ENCODE data around the gene CNTNAP2.

Gene CNTNAP2

DNA sequence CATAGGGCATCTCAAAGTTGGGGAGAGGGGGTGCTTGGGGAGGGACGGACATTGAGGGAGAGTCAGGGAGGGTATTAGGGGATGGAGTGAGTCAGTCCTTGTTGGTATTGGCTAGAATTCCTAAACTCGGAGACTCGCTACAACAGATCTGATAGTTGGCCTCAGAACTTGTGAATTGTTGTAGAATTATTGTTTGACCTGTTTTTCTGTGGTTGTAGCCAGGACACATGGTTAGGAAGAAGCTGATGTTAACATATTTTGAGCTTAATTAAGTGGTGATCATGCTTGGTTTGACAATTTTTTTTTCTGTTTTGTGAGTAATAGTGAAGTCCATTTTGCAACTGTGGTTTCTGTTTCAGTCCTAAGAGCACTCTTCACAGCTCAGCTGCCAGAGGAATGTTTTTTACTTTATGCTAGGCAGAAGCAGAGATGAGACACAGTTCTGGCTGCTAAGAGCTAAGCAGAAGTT is 1283.7 kb downstream of the CNTNAP2 start:
- Histone ChIP-seq H3K36me3 (ENCODE audit: control insufficient read depth in 2 of 2, insufficient read depth in 1 of 2, low read length in 2 of 2) (no peaks in the 10 kb centered on the region), H3K27ac (ENCODE audit: extremely low read depth, low read depth, low read length) (no peak overlapping the region), H3K4me1 (ENCODE audit: control insufficient read depth, insufficient read depth, low read length) (no peaks in the 10 kb centered on the region), H3K4me3 (ENCODE audit: low read depth, low read length) (no peak overlapping the region), H3K9me3 (ENCODE audit: control insufficient read depth, insufficient read depth, low read depth, low read length) (no peaks in the 10 kb centered on the region)
- TF ChIP-seq, protein P1, sequence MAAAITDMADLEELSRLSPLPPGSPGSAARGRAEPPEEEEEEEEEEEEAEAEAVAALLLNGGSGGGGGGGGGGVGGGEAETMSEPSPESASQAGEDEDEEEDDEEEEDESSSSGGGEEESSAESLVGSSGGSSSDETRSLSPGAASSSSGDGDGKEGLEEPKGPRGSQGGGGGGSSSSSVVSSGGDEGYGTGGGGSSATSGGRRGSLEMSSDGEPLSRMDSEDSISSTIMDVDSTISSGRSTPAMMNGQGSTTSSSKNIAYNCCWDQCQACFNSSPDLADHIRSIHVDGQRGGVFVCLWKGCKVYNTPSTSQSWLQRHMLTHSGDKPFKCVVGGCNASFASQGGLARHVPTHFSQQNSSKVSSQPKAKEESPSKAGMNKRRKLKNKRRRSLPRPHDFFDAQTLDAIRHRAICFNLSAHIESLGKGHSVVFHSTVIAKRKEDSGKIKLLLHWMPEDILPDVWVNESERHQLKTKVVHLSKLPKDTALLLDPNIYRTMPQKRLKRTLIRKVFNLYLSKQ (tag by site-specific recombination; IDR thresholded peaks at IDR 0.05; ENCODE audit: borderline replicate concordance), result no peak
- TF ChIP-seq ZNF561 (tag by site-specific recombination; IDR thresholded peaks at IDR 0.05; ENCODE audit: borderline replicate concordance), result no peak
- TF ChIP-seq, protein P2, sequence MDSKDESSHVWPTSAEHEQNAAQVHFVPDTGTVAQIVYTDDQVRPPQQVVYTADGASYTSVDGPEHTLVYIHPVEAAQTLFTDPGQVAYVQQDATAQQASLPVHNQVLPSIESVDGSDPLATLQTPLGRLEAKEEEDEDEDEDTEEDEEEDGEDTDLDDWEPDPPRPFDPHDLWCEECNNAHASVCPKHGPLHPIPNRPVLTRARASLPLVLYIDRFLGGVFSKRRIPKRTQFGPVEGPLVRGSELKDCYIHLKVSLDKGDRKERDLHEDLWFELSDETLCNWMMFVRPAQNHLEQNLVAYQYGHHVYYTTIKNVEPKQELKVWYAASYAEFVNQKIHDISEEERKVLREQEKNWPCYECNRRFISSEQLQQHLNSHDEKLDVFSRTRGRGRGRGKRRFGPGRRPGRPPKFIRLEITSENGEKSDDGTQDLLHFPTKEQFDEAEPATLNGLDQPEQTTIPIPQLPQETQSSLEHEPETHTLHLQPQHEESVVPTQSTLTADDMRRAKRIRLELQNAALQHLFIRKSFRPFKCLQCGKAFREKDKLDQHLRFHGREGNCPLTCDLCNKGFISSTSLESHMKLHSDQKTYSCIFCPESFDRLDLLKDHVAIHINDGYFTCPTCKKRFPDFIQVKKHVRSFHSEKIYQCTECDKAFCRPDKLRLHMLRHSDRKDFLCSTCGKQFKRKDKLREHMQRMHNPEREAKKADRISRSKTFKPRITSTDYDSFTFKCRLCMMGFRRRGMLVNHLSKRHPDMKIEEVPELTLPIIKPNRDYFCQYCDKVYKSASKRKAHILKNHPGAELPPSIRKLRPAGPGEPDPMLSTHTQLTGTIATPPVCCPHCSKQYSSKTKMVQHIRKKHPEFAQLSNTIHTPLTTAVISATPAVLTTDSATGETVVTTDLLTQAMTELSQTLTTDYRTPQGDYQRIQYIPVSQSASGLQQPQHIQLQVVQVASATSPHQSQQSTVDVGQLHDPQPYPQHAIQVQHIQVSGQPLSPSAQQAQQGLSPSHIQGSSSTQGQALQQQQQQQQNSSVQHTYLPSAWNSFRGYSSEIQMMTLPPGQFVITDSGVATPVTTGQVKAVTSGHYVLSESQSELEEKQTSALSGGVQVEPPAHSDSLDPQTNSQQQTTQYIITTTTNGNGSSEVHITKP (tag by site-specific recombination; IDR thresholded peaks at IDR 0.05), result no peak
- no peak for TF ChIP-seq YY1 (tag by site-specific recombination; IDR thresholded peaks at IDR 0.05)
- no peak for TF ChIP-seq MEIS1 (CRISPR knock-in tag; IDR thresholded peaks at IDR 0.05; ENCODE audit: borderline replicate concordance)
- no peak for TF ChIP-seq ZNF223 (tag by site-specific recombination; IDR thresholded peaks at IDR 0.05)
- TF ChIP-seq ZNF560 (tag by site-specific recombination; IDR thresholded peaks at IDR 0.05; ENCODE audit: borderline replicate concordance), result no peak
- TF ChIP-seq ZBTB48 (tag by site-specific recombination; IDR thresholded peaks at IDR 0.05), result no peak
- no peak for TF ChIP-seq TRIM28 (IDR thresholded peaks at IDR 0.05; ENCODE audit: borderline replicate concordance, low read length)
- ChIA-PET CTCF (no interaction called here), POLR2A (no interaction called here)

DNA sequence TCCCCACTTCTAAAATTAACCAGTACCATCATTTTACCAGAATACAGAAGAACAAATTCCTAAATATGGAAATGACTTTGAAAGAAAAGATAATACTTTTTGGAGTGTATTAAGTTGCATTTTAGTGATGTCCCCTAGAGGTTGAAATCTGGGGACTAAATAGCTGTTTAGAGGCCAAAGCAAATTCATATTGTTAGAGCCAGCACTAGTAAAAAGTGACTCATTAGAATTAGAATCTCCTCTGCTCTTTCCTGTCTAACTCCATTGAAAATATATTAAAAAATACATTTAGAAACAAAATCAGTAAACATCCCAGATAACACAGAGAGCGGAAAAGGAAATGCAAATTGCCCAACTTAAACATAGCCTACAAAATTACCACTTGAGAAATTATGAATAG is 1284.3 kb downstream of the CNTNAP2 start:
- no peak overlapping the region for H3K27ac ChIP-seq (ENCODE audit: extremely low read depth, low read depth, low read length)
- H3K36me3 ChIP-seq (ENCODE audit: control insufficient read depth in 2 of 2, insufficient read depth in 1 of 2, low read length in 2 of 2), result no peaks in the 10 kb centered on the region
- H3K4me3 ChIP-seq (ENCODE audit: low read depth, low read length), result no peak overlapping the region
- ChIA-PET CTCF (no interaction called here), POLR2A (no interaction called here)
- no peaks in the 10 kb centered on the region for H3K4me1 ChIP-seq (ENCODE audit: control insufficient read depth, insufficient read depth, low read length)
- TF ChIP-seq, protein P3, sequence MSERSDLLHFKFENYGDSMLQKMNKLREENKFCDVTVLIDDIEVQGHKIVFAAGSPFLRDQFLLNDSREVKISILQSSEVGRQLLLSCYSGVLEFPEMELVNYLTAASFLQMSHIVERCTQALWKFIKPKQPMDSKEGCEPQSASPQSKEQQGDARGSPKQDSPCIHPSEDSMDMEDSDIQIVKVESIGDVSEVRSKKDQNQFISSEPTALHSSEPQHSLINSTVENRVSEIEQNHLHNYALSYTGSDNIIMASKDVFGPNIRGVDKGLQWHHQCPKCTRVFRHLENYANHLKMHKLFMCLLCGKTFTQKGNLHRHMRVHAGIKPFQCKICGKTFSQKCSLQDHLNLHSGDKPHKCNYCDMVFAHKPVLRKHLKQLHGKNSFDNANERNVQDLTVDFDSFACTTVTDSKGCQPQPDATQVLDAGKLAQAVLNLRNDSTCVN (tag by site-specific recombination; optimal IDR thresholded peaks at IDR 0.05), result no peak
- TF ChIP-seq GLI2 (tag by site-specific recombination; IDR thresholded peaks at IDR 0.05; ENCODE audit: borderline replicate concordance, low read depth) (no peak), ZNF473 (tag by site-specific recombination; IDR thresholded peaks at IDR 0.05) (no peak)
- no peaks in the 10 kb centered on the region for H3K9me3 ChIP-seq (ENCODE audit: control insufficient read depth, insufficient read depth, low read depth, low read length)

DNA sequence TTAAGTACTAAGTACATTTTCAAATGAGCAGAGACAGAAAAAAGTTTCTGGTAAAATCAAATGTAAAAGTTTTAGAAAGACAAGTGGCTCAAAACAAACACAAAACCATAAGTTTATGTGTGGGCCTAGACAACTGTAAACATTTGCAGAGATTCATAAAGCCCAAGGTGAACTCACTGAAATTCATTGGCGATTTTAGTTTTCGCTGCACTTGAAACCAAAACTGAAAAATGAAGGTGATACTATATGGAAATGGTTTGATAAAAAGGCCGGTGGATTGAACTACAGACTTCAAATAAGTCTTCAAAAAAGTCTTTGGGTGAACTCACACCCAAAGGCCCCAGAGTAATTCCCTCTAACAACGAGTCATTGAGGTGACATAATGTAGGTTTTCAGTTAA is 1289.0 kb downstream of the CNTNAP2 start:
- no peak for TF ChIP-seq ZNF366 (tag by site-specific recombination; conservative IDR thresholded peaks at IDR 0.05)
- TF ChIP-seq, protein P4, sequence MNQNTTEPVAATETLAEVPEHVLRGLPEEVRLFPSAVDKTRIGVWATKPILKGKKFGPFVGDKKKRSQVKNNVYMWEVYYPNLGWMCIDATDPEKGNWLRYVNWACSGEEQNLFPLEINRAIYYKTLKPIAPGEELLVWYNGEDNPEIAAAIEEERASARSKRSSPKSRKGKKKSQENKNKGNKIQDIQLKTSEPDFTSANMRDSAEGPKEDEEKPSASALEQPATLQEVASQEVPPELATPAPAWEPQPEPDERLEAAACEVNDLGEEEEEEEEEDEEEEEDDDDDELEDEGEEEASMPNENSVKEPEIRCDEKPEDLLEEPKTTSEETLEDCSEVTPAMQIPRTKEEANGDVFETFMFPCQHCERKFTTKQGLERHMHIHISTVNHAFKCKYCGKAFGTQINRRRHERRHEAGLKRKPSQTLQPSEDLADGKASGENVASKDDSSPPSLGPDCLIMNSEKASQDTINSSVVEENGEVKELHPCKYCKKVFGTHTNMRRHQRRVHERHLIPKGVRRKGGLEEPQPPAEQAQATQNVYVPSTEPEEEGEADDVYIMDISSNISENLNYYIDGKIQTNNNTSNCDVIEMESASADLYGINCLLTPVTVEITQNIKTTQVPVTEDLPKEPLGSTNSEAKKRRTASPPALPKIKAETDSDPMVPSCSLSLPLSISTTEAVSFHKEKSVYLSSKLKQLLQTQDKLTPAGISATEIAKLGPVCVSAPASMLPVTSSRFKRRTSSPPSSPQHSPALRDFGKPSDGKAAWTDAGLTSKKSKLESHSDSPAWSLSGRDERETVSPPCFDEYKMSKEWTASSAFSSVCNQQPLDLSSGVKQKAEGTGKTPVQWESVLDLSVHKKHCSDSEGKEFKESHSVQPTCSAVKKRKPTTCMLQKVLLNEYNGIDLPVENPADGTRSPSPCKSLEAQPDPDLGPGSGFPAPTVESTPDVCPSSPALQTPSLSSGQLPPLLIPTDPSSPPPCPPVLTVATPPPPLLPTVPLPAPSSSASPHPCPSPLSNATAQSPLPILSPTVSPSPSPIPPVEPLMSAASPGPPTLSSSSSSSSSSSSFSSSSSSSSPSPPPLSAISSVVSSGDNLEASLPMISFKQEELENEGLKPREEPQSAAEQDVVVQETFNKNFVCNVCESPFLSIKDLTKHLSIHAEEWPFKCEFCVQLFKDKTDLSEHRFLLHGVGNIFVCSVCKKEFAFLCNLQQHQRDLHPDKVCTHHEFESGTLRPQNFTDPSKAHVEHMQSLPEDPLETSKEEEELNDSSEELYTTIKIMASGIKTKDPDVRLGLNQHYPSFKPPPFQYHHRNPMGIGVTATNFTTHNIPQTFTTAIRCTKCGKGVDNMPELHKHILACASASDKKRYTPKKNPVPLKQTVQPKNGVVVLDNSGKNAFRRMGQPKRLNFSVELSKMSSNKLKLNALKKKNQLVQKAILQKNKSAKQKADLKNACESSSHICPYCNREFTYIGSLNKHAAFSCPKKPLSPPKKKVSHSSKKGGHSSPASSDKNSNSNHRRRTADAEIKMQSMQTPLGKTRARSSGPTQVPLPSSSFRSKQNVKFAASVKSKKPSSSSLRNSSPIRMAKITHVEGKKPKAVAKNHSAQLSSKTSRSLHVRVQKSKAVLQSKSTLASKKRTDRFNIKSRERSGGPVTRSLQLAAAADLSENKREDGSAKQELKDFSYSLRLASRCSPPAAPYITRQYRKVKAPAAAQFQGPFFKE (tag by site-specific recombination; IDR thresholded peaks at IDR 0.05; ENCODE audit: borderline replicate concordance), result no peak
- no peak for TF ChIP-seq ZNF777 (tag by site-specific recombination; IDR thresholded peaks at IDR 0.05; ENCODE audit: borderline replicate concordance)
- H3K4me1 ChIP-seq (ENCODE audit: control insufficient read depth, insufficient read depth, low read length), result no peaks in the 10 kb centered on the region
- no peaks in the 10 kb centered on the region for H3K9me3 ChIP-seq (ENCODE audit: control insufficient read depth, insufficient read depth, low read depth, low read length)
- no peak overlapping the region for H3K27ac ChIP-seq (ENCODE audit: extremely low read depth, low read depth, low read length)
- H3K36me3 ChIP-seq (ENCODE audit: control insufficient read depth in 2 of 2, insufficient read depth in 1 of 2, low read length in 2 of 2), result no peaks in the 10 kb centered on the region
- ChIA-PET POLR2A (no interaction called here), CTCF (no interaction called here)
- H3K4me3 ChIP-seq (ENCODE audit: low read depth, low read length), result no peak overlapping the region
